BLaER1 treated with 17β-estradiol and CSF1 and Interleukin-3, amounts not matched to agents 10 nM and 100 nM (cell line): Measurements from ENCODE around the gene JPH4.
A peak's percentile ranks its signal among the peaks of the same experiment; 100 is the strongest.

Experiments
- H3K27ac ChIP-seq, 11 experiments: shearing (Covaris generic); formaldehyde crosslinking; 2 replicates each; pipeline ENCODE4 v1.8.1; 2022
- H3K27me3 ChIP-seq, 11 experiments: shearing (Covaris generic); formaldehyde crosslinking; 2 replicates each; pipeline ENCODE4 v1.8.1; 2022
- H3K36me3 ChIP-seq, 11 experiments: shearing (Covaris generic); formaldehyde crosslinking; 2 replicates each; pipeline ENCODE4 v1.8.1; 2022
- H3K4me1 ChIP-seq, 10 experiments: shearing (Covaris generic); formaldehyde crosslinking; 2 replicates each; pipeline ENCODE4 v1.8.1; 2022
- H3K4me2 ChIP-seq, 11 experiments: shearing (Covaris generic); formaldehyde crosslinking; 2 replicates each; pipeline ENCODE4 v1.8.1; 2022
- H3K4me3 ChIP-seq, 10 experiments: shearing (Covaris generic); formaldehyde crosslinking; 2 replicates each; pipeline ENCODE4 v1.8.1; 2022
- H3K9ac ChIP-seq, 11 experiments: shearing (Covaris generic); formaldehyde crosslinking; 2 replicates each; pipeline ENCODE4 v1.8.1; 2022
- H3K9me3 ChIP-seq, 11 experiments: shearing (Covaris generic); formaldehyde crosslinking; replicated peaks in 1 of 11; 2 replicates each; pipeline ENCODE4 v1.8.1; 2022
- H4K20me1 ChIP-seq, 11 experiments: shearing (Covaris generic); formaldehyde crosslinking; 2 replicates each; pipeline ENCODE4 v1.8.1; 2022
- Cebpa-rat ChIP-seq, 11 experiments: shearing (Covaris generic); IDR thresholded peaks; 2 replicates each; pipeline ENCODE4 v1.8.1; 2022

JPH4 gene

DNA sequence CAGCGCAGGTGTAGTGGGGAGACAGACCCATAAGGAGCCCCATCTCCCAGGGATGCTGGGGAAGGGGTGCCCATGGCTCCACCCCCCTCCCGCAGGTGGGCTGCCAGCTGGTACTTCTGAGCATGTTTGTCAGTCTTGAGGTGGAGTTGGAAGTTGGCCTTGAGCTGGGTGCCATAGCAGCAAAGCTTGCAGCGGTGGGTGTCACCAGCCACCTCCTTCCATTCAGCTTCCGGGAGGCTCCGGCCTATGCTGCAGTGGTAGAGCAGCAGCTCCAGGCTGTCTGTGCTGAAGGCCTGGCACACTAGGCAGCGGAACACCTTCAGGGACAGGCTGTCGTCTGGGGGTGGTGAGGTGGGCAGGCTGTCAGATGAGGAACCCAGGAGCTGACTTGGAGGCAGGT is 45.9 kb downstream of the JPH4 start:
- Histone ChIP-seq H3K9me3 (no peaks in the 10 kb centered on the region), H3K4me3 (no peak overlapping the region), H3K27me3 (no peaks in the 10 kb centered on the region), H3K27ac (no peak overlapping the region), H3K4me2 (no peak overlapping the region), H3K36me3 (peaks cover 0 to 28% (median 0%) of the 10 kb centered on the region in 11 experiments; a peak in 8 of 22 replicates), H4K20me1 (no peaks in the 10 kb centered on the region), H3K9ac (no peak overlapping the region), H3K4me1 (peaks cover 18 to 27% (median 23%) of the 10 kb centered on the region in 10 experiments)
- no peak for TF ChIP-seq Cebpa-rat (IDR thresholded peaks at IDR 0.05)

DNA sequence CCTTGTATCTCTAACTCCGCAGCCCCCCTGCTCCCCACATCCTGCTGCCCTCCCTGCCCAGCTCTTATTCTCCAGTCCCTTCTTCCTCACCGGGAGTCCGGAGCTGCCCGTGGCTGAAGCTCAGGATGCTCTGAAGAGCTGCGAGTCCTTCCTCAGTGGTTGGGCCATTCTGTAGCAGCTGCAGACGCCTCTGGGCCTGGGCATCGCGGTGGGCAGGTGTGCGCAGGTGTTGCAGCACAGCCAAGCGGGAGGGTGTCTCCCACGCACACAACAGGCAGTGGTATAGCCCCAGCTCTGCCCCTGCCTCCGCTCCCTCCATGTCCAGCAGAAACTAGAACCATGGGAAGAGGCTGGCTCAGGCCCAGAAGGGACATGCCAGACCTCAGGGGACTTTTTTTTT is 47.2 kb downstream of the JPH4 start:
- no peaks in the 10 kb centered on the region for H3K27me3 ChIP-seq
- peaks cover 0 to 5% (median 0%) of the 10 kb centered on the region in 11 experiments; a peak in 1 of 22 replicates for H4K20me1 ChIP-seq
- peaks cover 18 to 22% (median 21%) of the 10 kb centered on the region in 10 experiments for H3K4me1 ChIP-seq
- no peak overlapping the region for H3K4me3 ChIP-seq
- no peaks in the 10 kb centered on the region for H3K9me3 ChIP-seq
- H3K36me3 ChIP-seq, result peaks cover 0 to 28% (median 4%) of the 10 kb centered on the region in 11 experiments; a peak in 10 of 22 replicates
- H3K9ac ChIP-seq, result peak overlapping the region in 4 of 11 experiments; percentile 12 to 36 (median 22); a peak in 1 of 22 replicates
- TF ChIP-seq Cebpa-rat (IDR thresholded peaks at IDR 0.05), result no peak
- peak overlapping the region; percentile 57 to 90 (median 83); a peak in 21 of 22 replicates for H3K4me2 ChIP-seq
- H3K27ac ChIP-seq, result peak overlapping the region in 8 of 11 experiments; percentile 28 to 67 (median 58); a peak in 9 of 22 replicates

DNA sequence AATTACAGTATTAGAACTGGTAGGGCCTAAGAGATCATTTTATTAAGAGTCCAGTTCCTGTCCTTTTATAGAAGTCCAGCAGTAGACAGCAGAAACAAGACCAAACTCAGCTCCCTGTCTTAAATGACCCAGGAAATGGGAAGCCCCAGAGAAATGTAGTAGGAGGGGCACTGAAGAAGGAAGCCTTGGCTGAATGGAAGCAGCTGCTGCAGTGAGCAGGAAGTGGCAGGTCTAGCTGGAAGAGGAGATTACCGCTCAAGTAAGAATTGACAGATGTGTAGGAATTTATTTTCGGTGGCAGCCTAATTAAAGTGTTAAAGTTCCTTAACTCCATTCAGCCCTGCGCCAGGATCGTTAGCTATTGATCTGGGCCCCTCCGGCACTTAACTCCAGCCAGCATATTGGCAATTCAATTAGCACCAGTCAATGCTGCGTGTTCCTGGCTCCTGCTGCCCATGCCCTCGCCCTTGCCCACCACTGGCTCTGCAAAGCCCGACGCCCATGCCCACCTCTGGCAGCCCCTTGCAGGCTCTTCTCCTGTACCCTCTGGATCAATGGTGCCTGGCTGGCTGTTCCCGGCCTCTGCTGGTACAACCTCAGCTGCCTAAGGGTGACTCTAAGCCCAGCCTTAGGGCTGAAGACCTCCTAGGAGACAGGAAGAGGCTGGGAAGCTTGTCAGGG is 48.1 kb downstream of the JPH4 start:
- Histone ChIP-seq H4K20me1 (peaks cover 0 to 9% (median 0%) of the 10 kb centered on the region in 11 experiments; a peak in 1 of 22 replicates), H3K36me3 (peaks cover 0 to 36% (median 8%) of the 10 kb centered on the region in 11 experiments; a peak in 10 of 22 replicates), H3K4me2 (peak overlapping the region; percentile 57 to 90 (median 83)), H3K27me3 (no peaks in the 10 kb centered on the region), H3K9me3 (no peaks in the 10 kb centered on the region), H3K9ac (peak overlapping the region in 6 of 11 experiments; percentile 12 to 38 (median 25); a peak in 3 of 22 replicates), H3K27ac (peak overlapping the region in 10 of 11 experiments; percentile 28 to 67 (median 56); a peak in 19 of 22 replicates), H3K4me3 (no peak overlapping the region), H3K4me1 (peaks cover 18 to 22% (median 21%) of the 10 kb centered on the region in 10 experiments)
- no peak for TF ChIP-seq Cebpa-rat (IDR thresholded peaks at IDR 0.05)

DNA sequence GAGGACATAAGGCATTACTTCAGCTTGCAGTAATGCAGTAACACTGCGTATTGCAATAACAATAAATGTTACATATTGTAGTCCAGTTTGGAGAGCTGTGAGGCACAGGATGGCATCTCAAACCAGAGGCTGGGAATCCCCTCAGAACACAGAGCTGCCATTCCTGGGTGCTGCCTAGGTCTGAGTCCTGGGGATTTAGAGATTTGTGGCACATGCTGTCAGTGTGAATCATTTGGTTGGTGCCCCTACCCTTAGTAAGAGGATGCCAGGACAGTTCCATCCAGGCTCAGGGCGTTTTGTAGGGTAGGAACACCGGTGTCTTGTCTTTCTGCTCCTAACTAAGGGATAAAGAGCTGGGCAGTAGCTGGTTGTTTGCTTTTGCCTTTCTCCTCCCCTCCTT is 49.6 kb downstream of the JPH4 start:
- peaks cover 0 to 27% (median 8%) of the 10 kb centered on the region in 11 experiments; a peak in 10 of 22 replicates for H3K36me3 ChIP-seq
- no peak for TF ChIP-seq Cebpa-rat (IDR thresholded peaks at IDR 0.05)
- H3K27ac ChIP-seq, result peak overlapping the region in 1 of 11 experiments; percentile 67; a peak in 1 of 22 replicates
- H4K20me1 ChIP-seq, result peaks cover 0 to 9% (median 0%) of the 10 kb centered on the region in 11 experiments; a peak in 1 of 22 replicates
- no peaks in the 10 kb centered on the region for H3K9me3 ChIP-seq
- H3K27me3 ChIP-seq, result no peaks in the 10 kb centered on the region
- H3K4me1 ChIP-seq, result peaks cover 18 to 22% (median 21%) of the 10 kb centered on the region in 10 experiments
- no peak overlapping the region for H3K4me2 ChIP-seq
- H3K4me3 ChIP-seq, result no peak overlapping the region
- H3K9ac ChIP-seq, result no peak overlapping the region

DNA sequence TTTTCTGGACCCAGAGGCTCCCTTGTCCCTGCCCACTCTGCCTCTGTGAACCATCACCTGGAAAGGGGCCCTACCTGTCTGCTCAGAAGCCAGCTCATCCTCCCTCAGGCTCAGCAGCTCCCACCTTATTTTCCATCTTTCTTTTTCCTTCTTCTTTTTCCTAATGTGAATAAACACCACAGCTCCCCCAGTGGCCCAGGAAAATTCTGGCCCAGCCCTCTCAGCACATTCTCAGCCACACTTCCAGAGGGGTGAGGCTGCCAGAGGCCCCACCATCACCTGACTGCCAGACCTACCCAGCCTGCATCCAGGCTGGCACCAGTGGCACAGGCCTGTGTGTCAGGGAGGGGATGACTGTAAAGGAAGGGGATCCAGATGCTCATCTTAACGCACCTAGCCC is 50.0 kb downstream of the JPH4 start:
- H3K9me3 ChIP-seq, result no peaks in the 10 kb centered on the region
- H3K36me3 ChIP-seq, result peaks cover 0 to 24% (median 8%) of the 10 kb centered on the region in 11 experiments; a peak in 9 of 22 replicates
- peaks cover 0 to 9% (median 0%) of the 10 kb centered on the region in 11 experiments; a peak in 1 of 22 replicates for H4K20me1 ChIP-seq
- H3K4me3 ChIP-seq, result no peak overlapping the region
- no peaks in the 10 kb centered on the region for H3K27me3 ChIP-seq
- TF ChIP-seq Cebpa-rat (IDR thresholded peaks at IDR 0.05), result no peak
- peaks cover 18 to 25% (median 21%) of the 10 kb centered on the region in 10 experiments for H3K4me1 ChIP-seq
- H3K4me2 ChIP-seq, result no peak overlapping the region
- no peak overlapping the region for H3K9ac ChIP-seq
- H3K27ac ChIP-seq, result no peak overlapping the region

DNA sequence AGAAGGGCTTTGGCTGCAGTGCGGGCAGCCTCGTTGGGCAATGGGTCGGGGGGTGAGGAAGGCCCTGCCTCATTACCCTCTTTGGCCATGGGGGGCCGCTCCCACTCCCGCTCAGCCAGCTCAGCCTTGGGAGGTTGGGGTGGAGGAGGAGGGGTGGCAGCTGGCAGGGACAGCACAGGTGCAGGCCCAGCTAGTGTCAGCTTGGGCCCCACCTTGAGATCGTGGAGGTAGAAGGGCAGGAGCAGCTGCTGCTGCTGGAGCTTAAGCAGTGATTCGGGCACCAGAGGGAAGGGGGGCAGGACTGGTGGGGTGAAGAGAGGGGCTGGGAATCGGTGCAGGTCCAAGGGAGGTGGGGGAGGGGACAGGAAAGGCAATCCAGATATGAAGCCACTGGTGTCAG is 53.0 kb downstream of the JPH4 start:
- H3K36me3 ChIP-seq, result peaks cover 0 to 16% (median 8%) of the 10 kb centered on the region in 11 experiments; a peak in 8 of 22 replicates
- no peaks in the 10 kb centered on the region for H3K27me3 ChIP-seq
- no peak for TF ChIP-seq Cebpa-rat (IDR thresholded peaks at IDR 0.05)
- H3K9ac ChIP-seq, result no peak overlapping the region
- no peak overlapping the region for H3K4me2 ChIP-seq
- peaks cover 0 to 9% (median 0%) of the 10 kb centered on the region in 11 experiments; a peak in 1 of 22 replicates for H4K20me1 ChIP-seq
- no peaks in the 10 kb centered on the region for H3K9me3 ChIP-seq
- no peak overlapping the region for H3K4me3 ChIP-seq
- peaks cover 9 to 14% (median 10%) of the 10 kb centered on the region in 10 experiments for H3K4me1 ChIP-seq
- no peak overlapping the region for H3K27ac ChIP-seq

DNA sequence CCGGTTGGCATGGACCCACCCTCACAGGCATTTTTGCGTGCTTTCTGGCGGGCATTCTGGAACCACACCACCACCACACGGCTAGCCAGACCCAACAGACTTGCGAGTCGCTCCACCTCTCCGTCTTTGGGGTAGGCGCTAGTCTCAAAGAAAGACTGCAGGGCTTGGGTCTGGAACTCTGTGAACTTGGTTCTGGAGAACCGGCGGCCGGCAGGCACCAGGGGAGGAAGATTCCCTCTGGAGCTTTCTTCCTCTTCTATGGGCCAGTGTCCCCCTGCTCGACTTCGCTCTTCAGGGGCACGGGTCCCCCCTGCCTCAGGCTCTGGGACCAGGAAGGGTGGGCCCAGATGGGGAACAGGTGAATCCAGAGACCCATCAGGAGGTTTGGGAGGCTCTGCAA is 53.6 kb downstream of the JPH4 start:
- TF ChIP-seq Cebpa-rat (IDR thresholded peaks at IDR 0.05), result no peak
- no peaks in the 10 kb centered on the region for H3K27me3 ChIP-seq
- H4K20me1 ChIP-seq, result peaks cover 0 to 9% (median 0%) of the 10 kb centered on the region in 11 experiments; a peak in 1 of 22 replicates
- no peak overlapping the region for H3K9ac ChIP-seq
- no peak overlapping the region for H3K4me2 ChIP-seq
- no peak overlapping the region for H3K27ac ChIP-seq
- H3K4me3 ChIP-seq, result no peak overlapping the region
- H3K4me1 ChIP-seq, result peaks cover 2 to 7% (median 4%) of the 10 kb centered on the region in 10 experiments; a peak in 18 of 20 replicates
- peaks cover 0 to 16% (median 8%) of the 10 kb centered on the region in 11 experiments; a peak in 8 of 22 replicates for H3K36me3 ChIP-seq
- H3K9me3 ChIP-seq, result no peaks in the 10 kb centered on the region

DNA sequence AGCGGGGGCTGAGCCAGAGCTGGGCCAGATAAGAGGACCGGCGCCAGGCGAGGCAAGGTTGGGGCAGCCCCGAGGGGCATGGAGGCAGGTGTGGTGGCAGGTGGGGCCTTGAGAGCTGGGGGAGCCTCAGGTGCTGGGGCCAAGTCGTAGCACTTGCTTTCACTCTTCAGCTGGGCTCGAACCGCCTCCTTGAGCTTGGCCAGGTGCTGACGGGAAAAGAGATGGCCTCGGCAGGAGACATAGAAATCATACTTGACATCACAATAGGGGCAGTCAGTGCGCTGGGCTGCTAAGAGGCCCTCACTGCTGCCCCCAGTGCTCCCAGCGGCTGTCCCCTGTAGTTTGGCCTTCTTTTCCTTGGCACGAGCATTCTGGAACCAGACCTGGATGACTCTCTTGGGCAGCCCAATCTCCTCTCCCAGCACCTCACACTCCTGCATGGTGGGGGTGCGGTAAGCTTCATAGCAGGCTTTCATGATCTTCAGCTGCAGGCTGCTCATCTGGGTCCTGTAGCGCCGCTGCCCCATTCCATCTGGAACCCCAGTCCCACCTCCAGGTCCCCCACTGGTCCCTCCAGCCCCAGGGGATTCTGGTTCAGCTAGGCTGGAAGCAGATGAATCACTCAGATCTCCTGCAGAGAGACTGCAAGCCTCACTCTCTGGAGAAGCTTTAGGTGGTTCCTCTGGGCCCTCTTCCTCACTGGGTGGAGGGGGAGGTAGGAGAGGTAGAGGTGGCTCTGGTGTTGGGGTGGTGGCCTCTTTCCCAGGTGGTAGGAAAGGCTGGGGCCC is 55.2 kb downstream of the JPH4 start:
- H3K27me3 ChIP-seq, result no peaks in the 10 kb centered on the region
- no peak for TF ChIP-seq Cebpa-rat (IDR thresholded peaks at IDR 0.05)

More for the DNA sequence above, 55.2 kb downstream of the JPH4 start:
- Histone ChIP-seq H3K27ac (no peak overlapping the region), H3K9ac (no peak overlapping the region), H3K4me3 (no peak overlapping the region), H3K4me1 (peaks cover 0 to 4% (median 0%) of the 10 kb centered on the region in 10 experiments; a peak in 1 of 20 replicates), H3K4me2 (no peak overlapping the region), H4K20me1 (peaks cover 0 to 9% (median 0%) of the 10 kb centered on the region in 11 experiments; a peak in 1 of 22 replicates), H3K9me3 (no peaks in the 10 kb centered on the region), H3K36me3 (peaks cover 0 to 16% (median 8%) of the 10 kb centered on the region in 11 experiments; a peak in 8 of 22 replicates)
